GM19452 (cell line): ENCODE measurements around the gene SCAMP4.
"Not testable (repeated sequence)": the region's sequence is repeated elsewhere in the genome, so short reads cannot be mapped to it uniquely, and the experiment has no call there.

Experiments used
- ATAC-seq: cut with Tn5 transposase; IDR thresholded peaks from one replicate; pipeline ENCODE4 v1.9.1; 2021; ENCODE audit not compliant: unreplicated experiment

Gene SCAMP4

GRCh38 chr19:1866693-1867348 is 38.4 kb upstream of the SCAMP4 start:
- ATAC-seq, result no peak

GRCh38 chr19:1867349-1867724 is 37.9 kb upstream of the SCAMP4 start:
- no peak for ATAC-seq

- no peak for ATAC-seq
These were observed 36.2 kb upstream of the SCAMP4 start for GRCh38 chr19:1868971-1869370.

GRCh38 chr19:1871140-1871597 is 34.0 kb upstream of the SCAMP4 start:
- no peak for ATAC-seq

GRCh38 chr19:1871630-1872029 is 33.6 kb upstream of the SCAMP4 start:
- ATAC-seq, result no peak

- ATAC-seq, result no peak
These were observed 32.2 kb upstream of the SCAMP4 start for GRCh38 chr19:1872807-1873523.

- no peak for ATAC-seq
These were observed 31.4 kb upstream of the SCAMP4 start for GRCh38 chr19:1873524-1874473.

- no peak for ATAC-seq
These were observed 30.5 kb upstream of the SCAMP4 start for GRCh38 chr19:1874554-1875185.

- not testable (repeated sequence) for ATAC-seq
These were observed 29.9 kb upstream of the SCAMP4 start for GRCh38 chr19:1875265-1875645.

- peak; percentile 85 for ATAC-seq
These were observed 29.3 kb upstream of the SCAMP4 start for GRCh38 chr19:1875646-1876495.

GRCh38 chr19:1876496-1877279 is 28.5 kb upstream of the SCAMP4 start:
- ATAC-seq, result not testable (repeated sequence)

- ATAC-seq, result not testable (repeated sequence)
These were observed 27.9 kb upstream of the SCAMP4 start for GRCh38 chr19:1877280-1877660.

- ATAC-seq, result not testable (repeated sequence)
These were observed 26.6 kb upstream of the SCAMP4 start for GRCh38 chr19:1878583-1878982.

- ATAC-seq, result not testable (repeated sequence)
These were observed 25.2 kb upstream of the SCAMP4 start for GRCh38 chr19:1879982-1880381.

- no peak for ATAC-seq
These were observed 24.4 kb upstream of the SCAMP4 start for GRCh38 chr19:1880611-1881392.

- not testable (repeated sequence) for ATAC-seq
These were observed 23.7 kb upstream of the SCAMP4 start for GRCh38 chr19:1881393-1882088.

- no peak for ATAC-seq
These were observed 23.0 kb upstream of the SCAMP4 start for GRCh38 chr19:1882089-1882785.
